Skeletal muscle cell (primary cell): Measurements from ENCODE around the gene MEX3D.
"Not testable (repeated sequence)": the region's sequence is repeated elsewhere in the genome, so short reads cannot be mapped to it uniquely, and the experiment has no call there.

ENCODE experiments used
- DNase-seq: peaks from one replicate; pipeline ENCODE4 v3.0.0-alpha.2; 2010; ENCODE audit warnings: low read depth
- H3K4me3 ChIP-seq: 2 replicates; pipeline ENCODE4 v1.5.1; 2011; ENCODE audit warnings: low read depth, mild to moderate bottlenecking, control low read depth, low read length, moderate library complexity

The MEX3D gene

DNA sequence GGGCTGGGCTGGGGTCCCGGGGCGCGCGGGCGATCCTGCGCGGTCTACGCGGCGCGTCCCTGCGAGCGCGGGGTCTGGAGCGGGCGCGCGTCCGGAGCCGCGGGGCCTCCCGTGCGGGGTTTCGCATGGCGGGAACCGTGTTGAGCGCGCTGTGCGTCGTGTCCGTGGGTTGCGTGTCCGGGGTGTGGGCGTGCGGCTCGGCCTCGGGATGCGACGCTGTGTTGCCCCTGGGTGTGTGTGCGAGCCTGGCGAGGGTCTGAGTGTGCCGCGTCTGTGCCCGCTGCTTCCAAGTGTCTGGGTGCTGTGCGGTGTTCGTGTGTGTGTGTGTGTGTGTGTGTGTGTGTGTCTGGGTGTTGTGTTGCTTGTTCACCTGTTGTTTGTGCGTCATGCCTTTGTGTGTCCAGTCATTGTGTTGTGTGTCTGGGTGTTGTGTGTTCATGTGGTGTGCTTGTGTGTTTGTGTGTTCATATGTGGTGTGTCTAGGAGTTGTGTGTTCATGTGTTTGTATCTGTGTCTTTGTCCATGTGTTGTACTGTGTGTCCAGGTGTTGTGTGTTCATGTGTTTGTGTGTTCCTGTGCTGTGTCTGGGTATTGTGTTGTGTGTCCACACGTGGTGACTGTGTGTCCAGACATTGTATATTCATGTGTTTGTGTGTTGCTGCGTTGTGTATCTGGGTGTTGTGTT, 43.7 kb downstream of the MEX3D start:
- H3K4me3 ChIP-seq = no peak overlapping the region
- no peak for DNase-seq

DNA sequence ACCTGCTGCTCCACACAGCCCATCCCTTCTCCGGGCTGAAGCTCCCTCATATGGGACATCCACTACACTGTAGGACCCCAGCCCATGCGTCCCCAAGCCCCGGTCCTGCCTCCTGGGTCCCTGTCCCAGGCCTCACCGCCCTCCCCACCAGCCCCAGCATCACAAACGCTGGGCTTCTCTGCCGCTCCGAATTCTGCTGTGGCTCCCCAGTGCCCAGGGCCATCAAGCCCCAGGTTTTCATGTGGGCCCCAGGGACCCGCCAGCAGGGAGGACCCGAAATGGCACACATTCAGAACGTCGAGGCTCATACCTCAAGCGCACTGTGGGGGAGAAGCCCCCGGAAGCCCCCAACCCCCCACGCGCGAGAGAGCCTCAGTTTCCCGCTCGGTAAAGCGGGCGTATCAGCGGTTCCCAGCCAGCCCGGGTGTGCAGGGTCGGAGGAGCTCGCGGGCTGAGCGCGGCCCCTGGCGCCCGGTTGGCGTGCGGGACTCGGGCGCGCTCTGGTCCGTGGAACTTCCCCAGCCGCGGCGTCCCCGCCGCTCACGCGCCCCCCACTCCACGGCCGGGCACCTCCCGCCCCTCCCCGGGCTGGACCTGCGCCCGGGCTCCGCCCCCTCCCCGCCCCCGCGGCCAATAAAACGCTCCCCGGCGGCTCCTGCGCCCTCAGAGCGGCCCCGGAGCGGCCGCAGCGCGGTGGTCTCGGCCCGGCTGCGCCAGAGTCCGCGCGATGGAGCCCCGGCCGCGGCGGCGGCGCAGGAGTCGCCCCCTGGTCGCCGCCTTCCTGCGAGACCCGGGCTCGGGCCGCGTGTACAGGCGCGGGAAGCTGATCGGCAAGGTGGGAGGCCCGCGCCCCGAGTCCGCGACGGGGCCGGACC, 44.5 kb downstream of the MEX3D start, which contains the start of gene PLK5:
TSS of gene PLK5 (plus strand) at position 666 of the 875 bp plus-strand sequence. CDS start 2,920 bp downstream, outside the sequence.
- DNase-seq = no peak
- no peak within 1 kb of the TSS for H3K4me3 ChIP-seq

DNA sequence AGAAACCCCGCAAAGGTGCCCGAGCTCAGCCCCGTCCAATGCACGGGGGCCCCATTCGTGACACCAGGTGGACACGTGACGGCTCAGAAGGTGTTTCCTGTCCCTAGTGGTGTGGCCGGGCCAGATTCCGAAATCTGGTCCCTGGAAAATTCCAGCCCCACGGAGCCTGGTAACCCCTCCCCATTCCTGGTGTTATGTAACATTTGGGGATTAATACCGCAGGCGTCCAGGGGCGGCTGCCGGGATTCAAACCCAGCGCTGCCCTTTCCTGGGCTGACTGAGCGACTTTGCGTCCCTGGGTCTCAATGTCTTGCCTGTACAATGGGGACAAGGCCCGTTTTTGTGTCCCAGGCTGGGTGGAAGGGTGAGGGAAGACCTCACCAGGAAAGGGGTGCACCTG, 45.3 kb downstream of the MEX3D start:
- H3K4me3 ChIP-seq = no peak overlapping the region
- no peak for DNase-seq

DNA sequence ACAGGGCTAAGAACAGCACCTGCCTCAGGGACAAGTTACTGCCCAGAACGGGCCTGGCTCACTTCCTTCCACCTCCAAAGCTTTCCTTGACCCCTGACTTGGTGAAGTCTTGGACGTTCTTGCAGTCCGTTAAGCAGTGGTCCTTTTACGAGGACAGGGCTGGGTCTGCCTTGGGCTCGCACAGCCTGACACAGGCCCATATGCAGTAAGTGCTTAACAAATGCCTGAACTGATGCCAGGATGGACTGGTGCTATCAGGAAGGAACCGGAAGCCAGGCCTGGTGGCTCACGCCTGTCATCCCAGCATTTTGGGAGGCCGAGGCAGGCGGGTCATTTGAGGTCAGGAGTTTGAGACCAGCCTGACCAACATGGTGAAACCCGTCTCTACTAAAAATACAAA, 46.1 kb downstream of the MEX3D start:
- DNase-seq = no peak
- no peak overlapping the region for H3K4me3 ChIP-seq

DNA sequence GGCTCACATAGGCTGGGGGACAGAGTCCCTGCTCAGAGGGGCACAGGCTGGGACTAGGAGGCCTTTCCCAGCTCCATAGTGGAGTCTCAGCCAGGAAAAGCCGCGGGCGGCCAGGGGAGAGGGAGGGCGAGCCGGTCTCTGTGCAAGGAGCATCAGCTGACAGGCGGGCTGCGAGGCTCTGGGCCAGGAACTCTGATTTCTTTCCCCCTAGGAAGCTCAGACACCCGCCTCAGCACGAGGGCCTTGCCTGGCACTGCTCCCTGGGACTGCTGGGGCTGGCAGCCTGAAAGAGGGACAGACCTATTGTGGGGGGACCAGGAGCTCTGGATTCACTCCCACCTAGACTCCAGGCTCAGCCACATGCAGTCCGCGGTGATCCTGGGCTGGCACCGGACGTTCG, 46.5 kb downstream of the MEX3D start:
- DNase-seq = no peak
- no peak overlapping the region for H3K4me3 ChIP-seq

DNA sequence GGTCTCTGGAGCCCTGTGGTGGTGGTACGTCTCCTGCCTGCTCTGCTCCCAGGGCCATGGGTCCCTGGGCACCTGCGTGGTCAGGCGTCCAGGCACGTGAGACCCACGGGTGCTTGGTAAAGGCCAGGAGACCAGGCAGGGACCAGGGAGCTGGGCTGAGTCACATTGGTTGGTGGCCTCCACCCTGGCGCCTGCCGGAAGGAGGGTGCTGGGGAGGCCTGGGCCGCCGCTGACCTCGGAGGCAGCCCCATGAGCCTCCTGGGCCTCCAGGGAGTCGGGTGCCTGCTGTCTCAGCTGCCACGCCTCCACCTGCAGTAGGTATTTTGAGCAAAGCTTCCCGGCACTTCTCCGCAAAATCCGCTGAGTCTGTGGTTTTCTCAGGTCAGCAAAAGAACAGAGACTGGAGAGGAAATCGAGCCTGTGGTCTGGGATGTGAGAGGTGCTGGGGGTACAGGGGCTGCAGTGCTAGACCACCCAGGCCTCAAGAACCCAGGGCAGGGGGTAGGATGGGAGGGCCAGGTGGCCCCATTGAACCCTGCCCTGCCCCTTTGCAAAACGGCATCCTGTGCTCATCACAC, 47.8 kb downstream of the MEX3D start:
- DNase-seq = no peak
- no peak overlapping the region for H3K4me3 ChIP-seq

DNA sequence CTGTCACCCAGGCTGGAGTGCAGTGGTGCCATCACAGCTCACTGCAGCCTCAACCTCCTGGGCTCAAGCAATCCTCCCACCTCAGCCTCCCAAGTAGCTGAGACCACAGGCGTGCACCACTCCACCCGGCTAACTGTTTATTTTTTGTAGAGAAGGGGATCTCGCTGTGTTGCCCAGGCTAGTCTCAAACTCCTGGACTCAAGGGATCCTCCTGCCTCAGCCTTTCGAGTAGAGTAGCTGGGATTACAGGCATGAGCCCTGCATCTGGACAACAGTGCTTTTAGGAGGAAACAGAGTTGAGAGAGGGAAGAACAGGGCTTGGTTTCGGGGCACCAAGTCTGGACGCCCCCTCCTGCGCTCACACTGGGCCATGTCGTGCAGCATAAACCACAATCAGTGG, 48.3 kb downstream of the MEX3D start:
- H3K4me3 ChIP-seq, DNase-seq: not testable (repeated sequence)

DNA sequence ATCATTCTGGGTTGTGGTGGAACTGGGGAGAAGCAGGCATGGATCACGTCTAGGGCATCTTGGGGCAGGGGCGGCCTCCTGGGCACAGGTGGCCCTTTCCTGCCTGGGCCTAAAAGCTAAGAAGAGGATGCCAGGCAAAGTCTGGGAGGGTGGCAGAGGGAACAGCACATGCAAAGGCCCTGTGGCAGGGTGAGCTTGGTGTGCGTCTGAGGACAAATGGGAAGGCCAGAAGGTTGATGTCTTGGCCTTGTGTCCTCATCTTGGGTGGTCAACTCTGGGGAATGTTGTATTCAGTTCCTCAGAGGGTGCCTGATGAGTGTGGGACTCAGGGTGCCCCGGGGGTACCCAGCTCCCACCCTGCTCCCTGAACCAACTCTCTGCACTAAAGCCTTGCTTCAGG, 49.7 kb downstream of the MEX3D start:
- no peak for DNase-seq
- no peak overlapping the region for H3K4me3 ChIP-seq

DNA sequence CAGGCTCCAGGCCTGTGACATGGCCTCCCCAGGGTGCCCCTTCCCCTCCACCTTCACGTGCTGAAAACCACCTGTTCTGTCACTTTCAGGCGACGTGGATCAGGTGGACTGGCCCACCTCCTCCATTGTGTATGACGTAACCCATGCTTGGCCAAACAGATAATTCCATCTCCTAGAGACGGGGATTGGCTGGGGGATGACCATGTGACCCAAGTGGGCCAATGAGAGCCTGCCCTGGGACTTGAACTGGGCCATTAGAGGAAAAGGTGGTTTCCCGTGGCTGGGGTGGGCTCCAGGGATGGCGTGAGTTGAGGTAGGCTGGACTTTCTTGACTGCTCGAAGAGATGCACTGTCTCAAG, 51.8 kb downstream of the MEX3D start:
- DNase-seq = no peak
- H3K4me3 ChIP-seq = no peak overlapping the region

DNA sequence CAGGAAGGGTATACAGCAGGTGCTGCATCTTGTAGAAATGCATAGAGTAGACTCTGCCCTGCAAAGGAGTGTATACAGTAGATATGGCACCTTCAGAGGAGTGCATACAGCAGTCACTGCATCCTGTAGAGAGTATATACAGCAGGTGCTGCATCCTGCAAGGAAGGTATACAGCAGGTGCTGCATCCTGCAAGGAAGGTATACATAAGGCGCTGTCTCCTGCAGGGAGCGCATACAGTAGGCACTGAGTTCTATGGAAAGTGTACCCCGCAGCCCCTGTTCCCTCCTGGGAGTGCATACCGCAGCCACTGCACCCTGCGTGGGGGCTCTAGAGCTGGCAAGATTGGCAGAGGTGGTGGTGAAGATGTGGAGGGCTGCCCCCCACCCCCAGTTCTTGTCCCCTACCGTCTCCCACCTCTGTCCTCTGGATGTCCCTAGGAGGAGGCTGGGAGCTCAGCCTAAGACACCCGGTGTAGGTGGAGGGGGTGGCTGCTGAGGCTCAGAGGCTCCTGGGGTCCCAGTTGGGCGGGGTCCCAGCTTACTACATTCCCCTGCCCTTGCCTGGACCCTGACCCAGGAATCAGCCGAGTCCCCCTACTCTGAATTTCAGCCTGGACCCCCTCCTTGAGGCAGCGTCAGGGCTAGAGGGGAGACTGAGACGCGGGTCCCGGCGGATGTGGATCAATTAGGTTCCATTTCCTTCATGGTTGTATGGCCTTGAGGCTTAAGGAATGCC, 53.0 kb downstream of the MEX3D start:
- H3K4me3 ChIP-seq = no peak overlapping the region
- no peak for DNase-seq

DNA sequence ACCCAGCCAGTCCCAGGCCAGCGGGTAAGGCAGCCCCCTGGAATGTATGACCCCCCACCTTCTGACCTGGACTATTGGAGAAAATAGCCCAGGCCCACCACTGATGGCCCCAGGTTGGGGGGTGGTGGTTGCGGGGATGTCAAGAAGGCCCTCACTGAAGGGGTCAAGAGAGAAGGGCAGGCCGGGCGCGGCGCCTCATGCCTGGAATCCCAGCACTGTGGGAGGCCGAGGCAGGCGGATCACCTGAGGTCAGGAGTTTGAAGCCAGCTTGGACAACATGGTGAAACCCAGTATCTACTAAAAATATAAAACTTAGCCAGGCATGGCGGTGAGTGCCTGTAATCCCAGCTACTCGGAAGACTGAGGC, 53.8 kb downstream of the MEX3D start:
- no peak for DNase-seq
- H3K4me3 ChIP-seq = no peak overlapping the region

DNA sequence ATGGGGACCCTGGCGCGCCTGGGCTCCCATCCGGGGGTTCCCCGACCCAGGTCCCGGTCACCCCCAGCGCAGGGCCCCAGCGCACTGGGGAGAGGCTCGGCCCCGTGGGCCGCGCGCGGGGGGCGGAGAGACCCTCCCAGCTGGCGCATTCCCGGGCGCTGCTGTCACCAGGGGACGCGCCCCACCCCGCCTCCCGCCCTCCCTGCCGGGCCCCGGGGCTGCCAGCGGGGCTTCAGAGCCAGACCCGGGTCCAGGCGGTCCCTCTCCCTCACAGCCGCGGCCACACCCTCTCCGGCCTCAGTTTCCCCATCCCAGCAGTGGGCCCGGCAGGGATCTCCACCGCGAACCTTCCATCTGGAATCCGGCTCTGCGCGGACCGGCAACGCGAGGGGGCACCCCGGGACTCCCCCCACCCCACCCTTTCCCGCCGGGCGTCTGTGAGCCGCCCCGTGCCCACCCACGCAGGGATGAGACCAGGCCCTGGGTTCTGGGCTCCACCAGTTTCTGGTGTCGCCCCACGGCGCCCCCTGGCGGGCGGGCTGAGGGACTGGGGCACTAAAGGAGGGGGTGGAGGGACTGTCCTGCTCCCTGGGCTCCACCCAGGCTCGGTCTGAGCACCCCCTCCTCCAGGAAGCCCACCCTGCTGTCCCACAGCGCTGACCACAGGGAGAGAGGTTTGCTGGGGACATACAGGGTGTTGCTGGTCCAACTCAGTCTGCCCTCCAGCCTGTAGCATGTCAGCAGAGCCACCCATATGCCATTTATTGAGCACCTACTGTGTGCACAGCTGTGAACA, 54.4 kb downstream of the MEX3D start:
- H3K4me3 ChIP-seq = peak overlapping the region; percentile 58
- DNase-seq = no peak

DNA sequence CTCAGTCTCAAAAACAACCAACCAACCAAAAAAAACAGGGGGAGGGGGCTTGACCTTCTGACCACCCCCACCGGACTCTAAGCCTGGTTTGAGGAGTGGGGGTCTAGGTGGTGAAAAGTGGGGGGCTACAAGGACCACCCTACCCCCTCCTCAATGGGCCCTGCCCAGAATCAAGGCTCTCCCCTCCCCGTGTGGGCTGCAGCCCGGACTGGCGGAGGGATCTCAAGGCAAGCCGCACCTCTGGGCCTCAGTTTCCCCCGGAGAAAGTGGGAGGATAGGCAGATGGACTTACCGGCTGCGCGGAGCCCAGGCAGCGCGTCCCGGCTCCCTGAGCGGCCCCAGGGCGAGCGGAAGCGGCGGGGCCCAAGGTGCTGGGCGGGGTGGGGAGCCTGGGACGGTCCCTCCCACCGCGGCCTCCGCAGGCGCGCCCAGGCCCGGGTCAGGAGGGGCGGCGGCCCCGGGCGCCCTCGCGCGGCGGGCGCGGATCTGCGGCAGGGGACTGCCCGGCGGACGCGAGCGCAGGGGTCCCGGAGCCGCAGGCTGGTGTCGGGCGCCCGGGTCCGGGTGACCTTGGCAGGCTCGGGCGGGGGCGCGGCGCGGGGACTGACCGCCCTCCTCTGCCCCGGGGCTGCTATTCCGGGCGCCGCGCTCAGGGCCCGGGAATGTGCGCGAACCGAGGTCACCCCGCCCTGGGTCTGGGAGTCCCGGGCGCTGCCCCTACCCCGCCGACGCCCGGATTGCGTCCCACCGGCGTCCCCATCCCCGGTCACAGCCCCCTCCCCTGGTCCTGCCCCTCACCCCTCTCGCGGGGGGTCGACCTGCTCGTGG, 55.2 kb downstream of the MEX3D start, which contains the start of gene ADAMTSL5:
TSS of gene ADAMTSL5 (minus strand) at position 349 of the 828 bp plus-strand sequence. CDS start 2,076 bp downstream, outside the sequence.
- DNase-seq = no peak
- peak within 1 kb of the TSS; percentile 58 for H3K4me3 ChIP-seq

DNA sequence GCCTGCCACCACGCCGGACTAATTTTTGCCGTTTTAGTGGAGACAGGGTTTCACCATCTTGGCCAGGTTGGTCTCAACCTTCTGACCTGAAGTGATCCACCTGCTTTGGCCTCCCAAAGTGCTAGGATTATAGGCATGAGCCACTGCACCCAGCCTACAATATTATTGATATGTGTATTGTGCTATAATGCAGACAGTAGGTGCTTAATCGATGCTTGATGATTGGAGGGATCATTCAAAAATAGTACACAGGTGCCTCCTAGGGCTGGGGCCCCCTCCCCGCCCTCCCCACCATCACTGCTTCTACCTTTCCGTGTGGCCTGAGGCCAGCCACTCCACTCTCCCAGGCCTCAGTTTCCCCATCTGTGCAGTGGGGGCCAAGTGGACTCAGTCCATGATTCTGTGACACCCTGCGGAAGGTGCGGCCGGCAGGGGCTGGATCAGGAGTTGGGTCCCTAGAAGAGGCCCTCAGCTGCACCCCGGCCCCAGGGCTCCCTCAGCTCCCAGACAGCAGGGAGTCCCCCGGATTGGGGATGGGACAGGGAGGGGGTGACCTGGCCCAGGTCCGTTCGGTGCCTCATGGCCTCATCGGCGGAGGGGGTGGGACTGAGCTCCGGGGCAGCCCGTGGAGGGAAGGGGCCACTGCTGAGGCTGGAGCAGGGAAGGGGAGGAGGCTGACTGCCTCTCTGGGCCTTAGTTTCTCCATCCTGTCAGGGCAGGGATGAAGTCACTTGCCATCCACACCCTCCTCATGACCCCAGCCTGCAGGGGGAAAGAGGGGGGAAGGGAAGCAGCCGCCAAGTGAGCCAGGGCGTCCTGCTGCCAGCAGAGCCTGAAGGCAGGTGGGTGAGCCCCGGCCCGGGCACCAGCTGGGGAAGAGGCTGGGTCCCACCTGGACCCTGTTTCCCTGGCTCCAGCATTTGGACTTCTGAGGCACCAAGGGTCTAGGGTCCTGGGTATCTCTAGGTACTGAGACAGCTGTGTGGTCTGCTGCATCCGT, 56.5 kb downstream of the MEX3D start:
- no peak for DNase-seq
- no peak overlapping the region for H3K4me3 ChIP-seq

DNA sequence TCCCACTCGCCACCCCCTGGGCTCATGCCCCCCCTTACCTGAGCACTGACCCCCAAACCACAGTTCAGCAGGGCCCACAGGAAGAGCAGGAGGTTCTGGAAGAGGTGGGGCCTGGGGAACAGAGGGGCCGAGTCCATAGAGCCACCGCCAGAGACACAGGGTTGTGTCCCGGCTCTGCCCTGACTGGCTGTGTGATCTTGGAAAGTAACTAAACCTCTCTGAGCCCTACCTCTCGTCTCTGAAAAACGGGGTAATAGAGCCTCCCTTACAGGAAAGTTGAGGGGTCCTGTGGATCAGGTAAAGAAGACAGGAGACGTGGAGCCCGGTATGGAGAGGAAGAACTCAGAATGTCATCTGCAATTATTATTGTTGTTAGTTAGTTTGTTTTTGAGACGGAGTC, 57.3 kb downstream of the MEX3D start:
- no peak overlapping the region for H3K4me3 ChIP-seq
- DNase-seq = no peak

DNA sequence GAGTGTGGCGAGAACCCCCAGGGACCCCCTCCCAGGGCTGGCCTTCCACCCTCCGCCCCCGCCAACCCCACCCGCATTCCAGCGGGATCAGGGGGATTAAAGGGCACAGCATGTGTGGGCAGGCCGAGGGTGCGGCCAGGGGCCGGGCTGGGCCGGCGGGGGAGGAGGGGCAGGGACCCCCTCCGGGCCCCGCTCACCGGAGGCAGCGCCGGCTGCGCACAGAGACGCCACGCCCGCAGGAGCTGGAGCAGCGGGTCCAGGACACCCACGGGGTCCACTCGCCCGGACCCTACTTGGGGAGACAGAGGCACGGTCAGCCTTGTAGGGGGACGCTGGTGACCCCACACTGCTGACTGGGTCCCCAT, 57.7 kb downstream of the MEX3D start:
- no peak for DNase-seq
- no peak overlapping the region for H3K4me3 ChIP-seq
